T-helper 17 cell (primary cell): ENCODE results near the gene USP16. TPM values are rescaled to one million over a fixed set of nuclear protein-coding genes. Genes with fewer than 3 reads are reported as not detected.

Source experiments
- total RNA-seq, 4 donors: library from RNA in 2 of 4; stranded (reverse) in 2 of 4; gene quantifications; one replicate each; pipeline ENCODE4 v1.2.3 and lab custom pipeline; 2022 to 2026

USP16 gene
- total RNA-seq, 2 donors from 2014 or later, result 65.5 to 75.3 TPM

Other genes with a start within 250 kb of the USP16 start
- gene LTN1, start 31.8 kb upstream of the USP16 start, total RNA-seq, result 10 to 100 TPM; 24.2 to 30.0 TPM
- 1 to 10 TPM; 4.1 to 4.7 TPM for gene RWDD2B, start 5.3 kb upstream of the USP16 start, total RNA-seq
- 100 to 1,000 TPM in 1 of 2 donors, 10 to 100 TPM in 1; 90.3 to 109 TPM for gene CCT8, start 49.0 kb downstream of the USP16 start, total RNA-seq
- 10 to 100 TPM; 11.6 to 85.3 TPM for gene MAP3K7CL, start 106.0 kb downstream of the USP16 start, total RNA-seq